HepG2 (cell line): ENCODE measurements around the gene CCDC97. TPM values are rescaled to one million over a fixed set of nuclear protein-coding genes. Genes with fewer than 3 reads are reported as not detected.
A peak's percentile ranks its signal among the peaks of the same experiment; 100 is the strongest.

Experiments
- BATF2 ChIP-seq: sonication (generic); formaldehyde crosslinking; IDR thresholded peaks from 2 replicates; pipeline ENCODE4 v1.8.0; 2022; ENCODE audit warnings: mild to moderate bottlenecking, missing genetic modification reagents, moderate library complexity
- CAMTA2 ChIP-seq: sonication (generic); formaldehyde crosslinking; IDR thresholded peaks from 2 replicates; pipeline ENCODE4 v1.4.0; 2020; ENCODE audit warnings: mild to moderate bottlenecking, missing genetic modification reagents, borderline replicate concordance
- FIP1L1 ChIP-seq: fragments of 200-400 bp; formaldehyde crosslinking; IDR thresholded peaks from 2 replicates; pipeline ENCODE4 v1.6.1; 2018; ENCODE audit warnings: low read depth, mild to moderate bottlenecking, low read length, moderate library complexity, borderline replicate concordance; ENCODE audit not compliant: insufficient read depth
- FOSL2 ChIP-seq: sonication (generic); formaldehyde crosslinking; IDR thresholded peaks from 2 replicates; pipeline ENCODE4 v1.4.0; 2020; ENCODE audit warnings: missing genetic modification reagents
- GABPA ChIP-seq, 2 experiments: IDR thresholded peaks; 2 replicates each; pipeline ENCODE4 v1.6.1; 2011 to 2016; ENCODE audit warnings: low read depth in 2 of 2, low read length in 1 of 2, missing biosample characterization in 1 of 2, missing genetic modification characterization in 1 of 2
- GPN1 ChIP-seq: sonication (generic); formaldehyde crosslinking; IDR thresholded peaks from 2 replicates; pipeline ENCODE4 v1.5.1; 2020; ENCODE audit warnings: missing genetic modification reagents, borderline replicate concordance
- ISX ChIP-seq: sonication (generic); formaldehyde crosslinking; conservative IDR thresholded peaks from 2 replicates; pipeline ENCODE4 v1.5.0; 2020; ENCODE audit warnings: missing genetic modification reagents
- MLLT10 ChIP-seq: sonication (generic); formaldehyde crosslinking; IDR thresholded peaks from 2 replicates; pipeline ENCODE4 v1.4.0; 2020; ENCODE audit warnings: missing genetic modification reagents
- NFRKB ChIP-seq: fragments of 450-650 bp; IDR thresholded peaks from 2 replicates; pipeline ENCODE4 v1.6.1; 2017
- NR2C2 ChIP-seq: sonication (generic); formaldehyde crosslinking; IDR thresholded peaks from 2 replicates; pipeline ENCODE4 v1.4.0; 2020; ENCODE audit warnings: missing genetic modification reagents, mild to moderate bottlenecking, moderate library complexity, borderline replicate concordance
- RARA ChIP-seq: IDR thresholded peaks from 2 replicates; pipeline ENCODE4 v1.6.1; 2016; ENCODE audit warnings: missing genetic modification reagents, missing compliant biosample characterization
- SALL1 ChIP-seq: sonication (generic); formaldehyde crosslinking; IDR thresholded peaks from 2 replicates; pipeline ENCODE4 v1.8.0; 2022; ENCODE audit warnings: mild to moderate bottlenecking, missing genetic modification reagents
- SRY ChIP-seq: sonication (generic); formaldehyde crosslinking; IDR thresholded peaks from 2 replicates; pipeline ENCODE4 v1.8.0; 2022; ENCODE audit warnings: mild to moderate bottlenecking, missing genetic modification reagents
- TBL1XR1 ChIP-seq: fragments of 150-350 bp; IDR thresholded peaks from 2 replicates; pipeline ENCODE4 v1.6.1; 2014; ENCODE audit warnings: borderline replicate concordance, low read length; ENCODE audit not compliant: partially characterized antibody
- ZBTB2 ChIP-seq: sonication (generic); formaldehyde crosslinking; IDR thresholded peaks from 2 replicates; pipeline ENCODE4 v1.8.0; 2022; ENCODE audit warnings: low read depth, missing genetic modification reagents
- ZHX1 ChIP-seq: sonication (generic); formaldehyde crosslinking; IDR thresholded peaks from 2 replicates; pipeline ENCODE4 v1.8.1; 2022; ENCODE audit warnings: low read depth, mild to moderate bottlenecking, missing genetic modification reagents
- ZNF160 ChIP-seq: sonication (generic); formaldehyde crosslinking; IDR thresholded peaks from 2 replicates; pipeline ENCODE4 v1.8.0; 2022; ENCODE audit warnings: mild to moderate bottlenecking, inconsistent platforms, missing genetic modification reagents
- ZNF224 ChIP-seq: sonication (generic); formaldehyde crosslinking; IDR thresholded peaks from 2 replicates; pipeline ENCODE4 v1.5.0; 2020; ENCODE audit warnings: mild to moderate bottlenecking, missing genetic modification reagents
- ZNF230 ChIP-seq: sonication (generic); formaldehyde crosslinking; IDR thresholded peaks from 2 replicates; pipeline ENCODE4 v1.4.0; 2020; ENCODE audit warnings: mild to moderate bottlenecking, missing genetic modification reagents
- ZNF510 ChIP-seq: sonication (generic); formaldehyde crosslinking; IDR thresholded peaks from 2 replicates; pipeline ENCODE4 v1.4.0; 2020; ENCODE audit warnings: low read depth, mild to moderate bottlenecking, missing genetic modification reagents
- ZNF569 ChIP-seq: sonication (generic); formaldehyde crosslinking; IDR thresholded peaks from 2 replicates; pipeline ENCODE4 v1.5.0; 2020; ENCODE audit warnings: mild to moderate bottlenecking, missing genetic modification reagents, moderate library complexity, borderline replicate concordance
- ZNF710 ChIP-seq: sonication (generic); formaldehyde crosslinking; IDR thresholded peaks from 2 replicates; pipeline ENCODE4 v1.5.0; 2020; ENCODE audit warnings: mild to moderate bottlenecking, missing genetic modification reagents, borderline replicate concordance
- ZNF747 ChIP-seq: sonication (generic); formaldehyde crosslinking; IDR thresholded peaks from 2 replicates; pipeline ENCODE4 v1.8.1; 2023; ENCODE audit warnings: missing genetic modification reagents, mild to moderate bottlenecking, borderline replicate concordance
- polyA plus RNA-seq, 8 experiments: library from polyadenylated mRNA; depleted of rRNA in 3 of 8; stranded (reverse) in 7 of 8; unstranded in 1 of 8; fragments of >200 nt; fragmentation: Illumina TruSeq in 4 of 8; extraction: Trizol in 4 of 8; gene quantifications; 2 replicates each; pipeline versions ENCODE4 v1.2.1 to v1.2.3, GENCODE V29; 2011 to 2016; ENCODE audit warnings: low read depth in 4 of 8, missing spikeins in 1 of 8, mixed read lengths in 1 of 8; ENCODE audit not compliant: insufficient read depth in 1 of 8
- total RNA-seq, 5 experiments: library from RNA; depleted of rRNA; stranded (reverse); fragments of >200 nt; fragmentation: Illumina TruSeq; extraction: Trizol; gene quantifications; 2 replicates each; pipeline ENCODE4 v1.2.3, GENCODE V29; 2016; ENCODE audit warnings: low read depth in 1 of 5

The CCDC97 gene
- total and polyA plus RNA-seq, 2 of the 13 experiments (the other 11 are each of a cell fraction or from before 2014, with no cell fraction given) = 6.2 to 7.3 TPM

- TF ChIP-seq RARA (CRISPR knock-in tag) = no peak
- 0 out of 2 replicates have a peak, but pooled peaks have one; percentile 47 for TF ChIP-seq SRY (CRISPR knock-in tag)
- TF ChIP-seq MLLT10 (CRISPR knock-in tag) = no peak
- TF ChIP-seq ZNF569 (CRISPR knock-in tag) = no peak
- no peak for TF ChIP-seq NR2C2 (CRISPR knock-in tag)
- no peak for TF ChIP-seq ZNF710 (CRISPR knock-in tag)
- no peak for TF ChIP-seq FOSL2 (CRISPR knock-in tag)
- TF ChIP-seq ISX = no peak
- TF ChIP-seq ZHX1 = no peak
- peak; percentile 31; the same call in 1 of the 2 replicates for TF ChIP-seq SALL1 (CRISPR knock-in tag)
- TF ChIP-seq ZNF160 (CRISPR knock-in tag) = no peak
- no peak for TF ChIP-seq CAMTA2 (CRISPR knock-in tag)
- no peak for TF ChIP-seq GABPA (IDR thresholded peaks at IDR 0.05; ENCODE audit: low read depth, low read length)
- no peak for TF ChIP-seq GABPA (CRISPR knock-in tag; IDR thresholded peaks at IDR 0.05; ENCODE audit: low read depth)
- no peak for TF ChIP-seq ZNF747
- TF ChIP-seq ZNF510 = 0 out of 2 replicates have a peak, but pooled peaks have one; percentile 35
- TF ChIP-seq BATF2 (CRISPR knock-in tag) = no peak
- TF ChIP-seq ZNF230 = 0 out of 2 replicates have a peak, but pooled peaks have one; percentile 35
- TF ChIP-seq FIP1L1 = no peak
- no peak for TF ChIP-seq ZNF224 (CRISPR knock-in tag)
- no peak for TF ChIP-seq TBL1XR1
- TF ChIP-seq GPN1 (CRISPR knock-in tag) = no peak
- no peak for TF ChIP-seq ZBTB2 (CRISPR knock-in tag)
- no peak for TF ChIP-seq NFRKB
Measured at GRCh38 chr19:41308450-41309179, 1.4 kb upstream of the CCDC97 start (continued).
